ENCODE results near the gene HEG1.

The HEG1 gene

GRCh38 chr3:125006291-125006731 is 49.5 kb downstream of the HEG1 start:
- peak; percentile 16 to 81 for DNase-seq

- DNase-seq: no peak
Measured at GRCh38 chr3:125005676-125006075, 50.1 kb downstream of the HEG1 start.

GRCh38 chr3:125005222-125005621 is 50.6 kb downstream of the HEG1 start:
- no peak for DNase-seq

- no peak for DNase-seq
Measured at GRCh38 chr3:125003859-125004595, 51.8 kb downstream of the HEG1 start.

GRCh38 chr3:125003369-125003853 is 52.4 kb downstream of the HEG1 start:
- DNase-seq: no peak

GRCh38 chr3:125002414-125003368 is 53.1 kb downstream of the HEG1 start:
- no peak for DNase-seq

- no peak for DNase-seq
Measured at GRCh38 chr3:125001557-125002413, 54.0 kb downstream of the HEG1 start.

GRCh38 chr3:125000661-125001060 is 55.1 kb downstream of the HEG1 start:
- DNase-seq: peak; percentile 73 to 88

- no peak for DNase-seq
Measured at GRCh38 chr3:124999897-125000435, 55.8 kb downstream of the HEG1 start.

GRCh38 chr3:124999317-124999716 is 56.5 kb downstream of the HEG1 start:
- DNase-seq: no peak

GRCh38 chr3:124998247-124998630 is 57.6 kb downstream of the HEG1 start:
- no peak for DNase-seq

- peak; percentile 92 to 99 for DNase-seq
Measured at GRCh38 chr3:124997303-124998246, 58.2 kb downstream of the HEG1 start.

- peak; percentile 60 to 81 for DNase-seq
Measured at GRCh38 chr3:124995460-124995994, 60.3 kb downstream of the HEG1 start.

- peak; percentile 45 to 75 for DNase-seq
Measured at GRCh38 chr3:124993466-124993865, 62.3 kb downstream of the HEG1 start.

GRCh38 chr3:124992041-124992440 is 63.8 kb downstream of the HEG1 start:
- no peak for DNase-seq

- peak in 1 of 2 experiments; percentile 28 for DNase-seq
Measured at GRCh38 chr3:124986192-124987143, 69.3 kb downstream of the HEG1 start.

GRCh38 chr3:124985349-124985748 is 70.4 kb downstream of the HEG1 start:
- DNase-seq: no peak

GRCh38 chr3:124984754-124985153 is 71.0 kb downstream of the HEG1 start:
- DNase-seq: no peak

- DNase-seq: no peak
Measured at GRCh38 chr3:124982855-124983254, 72.9 kb downstream of the HEG1 start.

- DNase-seq: no peak
Measured at GRCh38 chr3:124981472-124981871, 74.3 kb downstream of the HEG1 start.

Data from NCI-H524 (cell line).